K562 (cell line): Measurements from ENCODE around the gene PRTFDC1. TPM values are rescaled to one million over a fixed set of nuclear protein-coding genes. Genes with fewer than 3 reads are reported as not detected.

Source experiments
- ATF1 ChIP-seq, 2 experiments: fragments of 450-650 bp in 1 of 2; IDR thresholded peaks; 2 replicates each; pipeline ENCODE4 v1.6.1; 2016; ENCODE audit warnings: missing compliant biosample characterization in 1 of 2, missing genetic modification characterization in 1 of 2
- CBFA2T3 ChIP-seq: fragments of 450-650 bp; IDR thresholded peaks from 2 replicates; pipeline ENCODE4 v1.6.1; 2017
- CREM ChIP-seq: IDR thresholded peaks from 2 replicates; pipeline ENCODE4 v1.6.1; 2014; ENCODE audit warnings: antibody characterized with exemption, low read depth
- CTCF ChIP-seq, 3 experiments: IDR thresholded peaks in 2 of 3; conservative IDR thresholded peaks in 1 of 3; 2 replicates each; pipeline ENCODE4 v1.5.1; 2011 to 2012; ENCODE audit warnings: low read length in 3 of 3, mild to moderate bottlenecking in 3 of 3, control low read depth in 2 of 3, improper control_type of control experiment in 1 of 3, inconsistent platforms in 1 of 3, low read depth in 1 of 3, mixed read lengths in 1 of 3, moderate library complexity in 1 of 3; ENCODE audit not compliant: insufficient read depth in 2 of 3
- FOS ChIP-seq: IDR thresholded peaks from 3 replicates; pipeline ENCODE4 v1.6.1; 2011; ENCODE audit not compliant: insufficient read length; ENCODE audit errors: extremely low read depth
- GATAD2A ChIP-seq: fragments of 450-650 bp; IDR thresholded peaks from 2 replicates; pipeline ENCODE4 v1.6.1; 2017
- HDGF ChIP-seq: fragments of 450-650 bp; IDR thresholded peaks from 2 replicates; pipeline ENCODE4 v1.6.1; 2016
- JUND ChIP-seq, 2 experiments: IDR thresholded peaks; 2 replicates in 1 of 2; 3 replicates in 1 of 2; pipeline ENCODE4 v1.6.1; 2011; ENCODE audit warnings: borderline replicate concordance in 2 of 2, low read depth in 2 of 2, low read length in 2 of 2, improper control_type of control experiment in 1 of 2, missing biosample characterization in 1 of 2, missing genetic modification characterization in 1 of 2, missing genetic modification reagents in 1 of 2
- LCOR ChIP-seq: sonication (generic); formaldehyde crosslinking; IDR thresholded peaks from 2 replicates; pipeline ENCODE4 v1.8.0; 2022; ENCODE audit warnings: mild to moderate bottlenecking, missing genetic modification reagents
- MTA1 ChIP-seq: fragments of 450-650 bp; IDR thresholded peaks from 2 replicates; pipeline ENCODE4 v1.6.1; 2017; ENCODE audit warnings: borderline replicate concordance
- PKNOX1 ChIP-seq: fragments of 450-650 bp; IDR thresholded peaks from 2 replicates; pipeline ENCODE4 v1.6.1; 2016
- RBM34 ChIP-seq: fragments of 200-400 bp; formaldehyde crosslinking; IDR thresholded peaks from 2 replicates; pipeline ENCODE4 v1.6.1; 2018; ENCODE audit warnings: low read length, borderline replicate concordance; ENCODE audit not compliant: insufficient read depth
- SMAD4 ChIP-seq: fragments of 250-450 bp; sonication (Bioruptor Pico); conservative IDR thresholded peaks from 2 replicates; pipeline ENCODE4 v1.8.0; 2021; ENCODE audit warnings: inconsistent platforms, mild to moderate bottlenecking, moderate library complexity
- SMARCA4 ChIP-seq: fragments of 450-650 bp; IDR thresholded peaks from 2 replicates; pipeline ENCODE4 v1.6.1; 2016
- SMARCE1 ChIP-seq: fragments of 450-650 bp; IDR thresholded peaks from 2 replicates; pipeline ENCODE4 v1.7.1; 2016; ENCODE audit warnings: mild to moderate bottlenecking
- SREBF1 ChIP-seq: fragments of 150-350 bp; IDR thresholded peaks from 2 replicates; pipeline ENCODE4 v1.6.1; 2014; ENCODE audit warnings: antibody characterized with exemption, low read depth, low read length, borderline replicate concordance
- TAL1 ChIP-seq: fragments of 450-650 bp; IDR thresholded peaks from 2 replicates; pipeline ENCODE4 v1.6.1; 2016; ENCODE audit warnings: mild to moderate bottlenecking
- TEAD4 ChIP-seq, 2 experiments: sonication (generic) in 1 of 2; formaldehyde crosslinking in 1 of 2; IDR thresholded peaks; 2 replicates each; pipeline versions ENCODE4 v1.6.1 to v1.8.0; 2012 to 2022; ENCODE audit warnings: borderline replicate concordance in 1 of 2, inconsistent platforms in 1 of 2, low read length in 1 of 2, mild to moderate bottlenecking in 1 of 2, missing genetic modification reagents in 1 of 2
- TRIM24 ChIP-seq, 2 experiments: fragments of 450-650 bp; IDR thresholded peaks; 2 replicates each; pipeline ENCODE4 v1.6.1; 2016
- U2AF2 ChIP-seq: fragments of 200-400 bp; formaldehyde crosslinking; optimal IDR thresholded peaks from 2 replicates; pipeline ENCODE3; 2017; ENCODE audit warnings: low read depth, mild to moderate bottlenecking, low read length
- USF2 ChIP-seq: sonication (generic); formaldehyde crosslinking; IDR thresholded peaks from 2 replicates; pipeline ENCODE4 v1.5.0; 2020; ENCODE audit warnings: missing genetic modification reagents
- ZBTB2 ChIP-seq: fragments of 450-650 bp; IDR thresholded peaks from 2 replicates; pipeline ENCODE4 v1.6.1; 2016; ENCODE audit warnings: antibody characterized with exemption
- ZEB2 ChIP-seq: fragments of 450-650 bp; IDR thresholded peaks from 2 replicates; pipeline ENCODE4 v1.6.1; 2016
- ZFP36 ChIP-seq: fragments of 150-350 bp; IDR thresholded peaks from 2 replicates; pipeline ENCODE4 v1.6.1; 2018; ENCODE audit warnings: low read length, low read depth; ENCODE audit not compliant: partially characterized antibody
- ZNF232 ChIP-seq: sonication (generic); formaldehyde crosslinking; IDR thresholded peaks from 2 replicates; pipeline ENCODE4 v1.8.0; 2022; ENCODE audit warnings: mild to moderate bottlenecking, missing genetic modification reagents
- polyA plus RNA-seq, 8 experiments: library from polyadenylated mRNA; depleted of rRNA in 4 of 8; stranded (reverse) in 5 of 8; unstranded in 3 of 8; fragments of >200 nt; fragmentation: Nextera tagmentation in 2 of 8; fragmentation: Illumina TruSeq in 1 of 8; extraction: Ambion mirVana in 2 of 8; extraction: Trizol in 1 of 8; gene quantifications; 2 replicates each; pipeline versions ENCODE4 v1.2.1 to v1.2.3, GENCODE V29; 2011 to 2014; ENCODE audit warnings: inconsistent platforms in 1 of 8, missing spikeins in 1 of 8
- total RNA-seq, 7 experiments: library from RNA; depleted of rRNA in 6 of 7; stranded (reverse); fragments of >200 nt in 6 of 7; fragmentation: Illumina TruSeq in 2 of 7; extraction: Trizol in 2 of 7; gene quantifications; 2 replicates each; pipeline versions ENCODE4 v1.2.1 to v1.2.3, GENCODE V29; 2011 to 2021; ENCODE audit warnings: low replicate concordance in 1 of 7

Gene PRTFDC1
- total and polyA plus RNA-seq, 9 of the 15 experiments (the other 6 are each of a cell fraction or from before 2014, with no cell fraction given): 7.0 to 27.6 (median 10.0) TPM

- TF ChIP-seq ZBTB2 (peak; percentile 73), MTA1 (0 out of 2 replicates have a peak, but pooled peaks have one; percentile 43), ZFP36 (peak; percentile 4), RBM34 (no peak), TRIM24 (IDR thresholded peaks at IDR 0.05) (peak; percentile 79 to 83), SMAD4 (CRISPR knock-in tag) (0 out of 2 replicates have a peak, but pooled peaks have one; percentile 23), SMARCA4 (peak; percentile 89), GATAD2A (0 out of 2 replicates have a peak, but pooled peaks have one; percentile 14), LCOR (CRISPR knock-in tag) (0 out of 2 replicates have a peak, but pooled peaks have one; percentile 31), FOS (peak; percentile 10), ATF1 (CRISPR knock-in tag; IDR thresholded peaks at IDR 0.05) (no peak), ATF1 (tag; IDR thresholded peaks at IDR 0.05) (no peak), USF2 (CRISPR knock-in tag) (no peak), HDGF (0 out of 2 replicates have a peak, but pooled peaks have one; percentile 52), SMARCE1 (peak; percentile 83), U2AF2 (no peak), TEAD4 (IDR thresholded peaks at IDR 0.05; ENCODE audit: low read length) (peak; percentile 70), TEAD4 (CRISPR knock-in tag; IDR thresholded peaks at IDR 0.05; ENCODE audit: borderline replicate concordance) (no peak), JUND (IDR thresholded peaks at IDR 0.05; ENCODE audit: borderline replicate concordance, low read depth, low read length) (peak; percentile 90), JUND (tag; IDR thresholded peaks at IDR 0.05; ENCODE audit: borderline replicate concordance, low read depth, low read length) (peak; percentile 89; the same call in 2 of the 3 replicates), CBFA2T3 (peak; percentile 88), ZEB2 (peak; percentile 74), TAL1 (peak; percentile 66), CTCF (IDR thresholded peaks at IDR 0.05 in 2 of 3, conservative IDR thresholded peaks at IDR 0.05 in 1 of 3; ENCODE audit: insufficient read depth in 2 of 3, low read depth in 1 of 3, low read length in 3 of 3) (peak; percentile 31 to 39 (median 35); a peak in 4 of 6 replicates), ZNF232 (CRISPR knock-in tag) (no peak), CREM (0 out of 2 replicates have a peak, but pooled peaks have one; percentile 4), SREBF1 (no peak), PKNOX1 (peak; percentile 94)
Observed at GRCh38 chr10:24944512-24945255, 7.7 kb downstream of the PRTFDC1 start (continued).
